ENCODE data around the gene TRNAU1AP. TPM values are rescaled to one million over a fixed set of nuclear protein-coding genes. Genes with fewer than 3 reads are reported as not detected.
A peak's percentile ranks its signal among the peaks of the same experiment; 100 is the strongest.
"Not testable (repeated sequence)": the region's sequence is repeated elsewhere in the genome, so short reads cannot be mapped to it uniquely, and the experiment has no call there.

The TRNAU1AP gene
- total RNA-seq, 2 donors from 2014 or later = 58.9 to 95.8 TPM

GRCh38 chr1:28540651-28541050, 12.2 kb upstream of the TRNAU1AP start:
- H3K4me3 Mint-ChIP-seq = no peak overlapping the region
- no peak overlapping the region for H3K27ac Mint-ChIP-seq
- H3K9me3 Mint-ChIP-seq = no peaks in the 10 kb centered on the region

GRCh38 chr1:28541414-28542015, 11.4 kb upstream of the TRNAU1AP start:
- H3K36me3 Mint-ChIP-seq (ENCODE audit: low read depth) = peaks cover 27% of the 10 kb centered on the region
- H3K4me1 Mint-ChIP-seq; H3K4me3 Mint-ChIP-seq; H3K27ac Mint-ChIP-seq; ATAC-seq (replicated peaks); H3K9me3 Mint-ChIP-seq; H3K27me3 Mint-ChIP-seq: not testable (repeated sequence)

More at GRCh38 chr1:28540651-28541050, 12.2 kb upstream of the TRNAU1AP start:
- no peaks in the 10 kb centered on the region for H3K27me3 Mint-ChIP-seq
- H3K36me3 Mint-ChIP-seq (ENCODE audit: low read depth) = peaks cover 35% of the 10 kb centered on the region
- ATAC-seq (replicated peaks) = no peak
- H3K4me1 Mint-ChIP-seq = no peaks in the 10 kb centered on the region

GRCh38 chr1:28545246-28545628, 7.6 kb upstream of the TRNAU1AP start:
- no peaks in the 10 kb centered on the region for H3K27me3 Mint-ChIP-seq
- no peak overlapping the region for H3K27ac Mint-ChIP-seq
- no peaks in the 10 kb centered on the region for H3K36me3 Mint-ChIP-seq (ENCODE audit: low read depth)
- H3K4me3 Mint-ChIP-seq = no peak overlapping the region
- H3K9me3 Mint-ChIP-seq = no peaks in the 10 kb centered on the region
- no peak for ATAC-seq (replicated peaks)
- no peaks in the 10 kb centered on the region for H3K4me1 Mint-ChIP-seq

GRCh38 chr1:28548318-28548717, 4.6 kb upstream of the TRNAU1AP start:
- peaks cover 10% of the 10 kb centered on the region for H3K36me3 Mint-ChIP-seq (ENCODE audit: low read depth)
- no peaks in the 10 kb centered on the region for H3K9me3 Mint-ChIP-seq

GRCh38 chr1:28551381-28551780, 1.5 kb upstream of the TRNAU1AP start:
- Mint-ChIP-seq H3K27ac (no peak overlapping the region), H3K4me1 (no peaks in the 10 kb centered on the region), H3K27me3 (no peaks in the 10 kb centered on the region), H3K36me3 (ENCODE audit: low read depth) (peaks cover 40% of the 10 kb centered on the region), H3K4me3 (peak overlapping the region; percentile 89), H3K9me3 (no peaks in the 10 kb centered on the region)
- ATAC-seq (replicated peaks) = no peak

More at GRCh38 chr1:28548318-28548717, 4.6 kb upstream of the TRNAU1AP start:
- ATAC-seq (replicated peaks) = no peak
- no peak overlapping the region for H3K27ac Mint-ChIP-seq
- no peak overlapping the region for H3K4me3 Mint-ChIP-seq
- H3K27me3 Mint-ChIP-seq = no peaks in the 10 kb centered on the region
- H3K4me1 Mint-ChIP-seq = no peaks in the 10 kb centered on the region

- Mint-ChIP-seq H3K27ac (no peak overlapping the region), H3K9me3 (no peaks in the 10 kb centered on the region), H3K27me3 (no peaks in the 10 kb centered on the region), H3K4me3 (no peak overlapping the region), H3K4me1 (no peaks in the 10 kb centered on the region), H3K36me3 (ENCODE audit: low read depth) (peaks cover 100% of the 10 kb centered on the region)
- ATAC-seq (replicated peaks) = no peak
These were observed 8.0 kb downstream of the TRNAU1AP start for GRCh38 chr1:28560886-28561285.

- Mint-ChIP-seq H3K36me3 (ENCODE audit: low read depth) (peaks cover 100% of the 10 kb centered on the region), H3K4me1 (no peaks in the 10 kb centered on the region), H3K27ac (no peak overlapping the region), H3K4me3 (no peak overlapping the region), H3K9me3 (no peaks in the 10 kb centered on the region), H3K27me3 (no peaks in the 10 kb centered on the region)
- ATAC-seq (replicated peaks) = no peak
These were observed 11.4 kb downstream of the TRNAU1AP start for GRCh38 chr1:28564310-28564709.

GRCh38 chr1:28565040-28565439, 12.2 kb downstream of the TRNAU1AP start:
- Mint-ChIP-seq H3K9me3 (no peaks in the 10 kb centered on the region), H3K27me3 (no peaks in the 10 kb centered on the region), H3K27ac (no peak overlapping the region), H3K4me3 (no peak overlapping the region), H3K36me3 (ENCODE audit: low read depth) (peaks cover 99% of the 10 kb centered on the region), H3K4me1 (no peaks in the 10 kb centered on the region)
- no peak for ATAC-seq (replicated peaks)

- no peaks in the 10 kb centered on the region for H3K4me1 Mint-ChIP-seq
- no peak for ATAC-seq (replicated peaks)
- no peaks in the 10 kb centered on the region for H3K27me3 Mint-ChIP-seq
- H3K36me3 Mint-ChIP-seq (ENCODE audit: low read depth) = peaks cover 99% of the 10 kb centered on the region
- no peak overlapping the region for H3K4me3 Mint-ChIP-seq
- no peaks in the 10 kb centered on the region for H3K9me3 Mint-ChIP-seq
- H3K27ac Mint-ChIP-seq = no peak overlapping the region
These were observed 12.8 kb downstream of the TRNAU1AP start for GRCh38 chr1:28565726-28566125.

- H3K4me1 Mint-ChIP-seq = no peaks in the 10 kb centered on the region
- H3K36me3 Mint-ChIP-seq (ENCODE audit: low read depth) = peaks cover 99% of the 10 kb centered on the region
- ATAC-seq (replicated peaks) = no peak
- no peaks in the 10 kb centered on the region for H3K27me3 Mint-ChIP-seq
- H3K4me3 Mint-ChIP-seq = no peak overlapping the region
- no peak overlapping the region for H3K27ac Mint-ChIP-seq
- H3K9me3 Mint-ChIP-seq = no peaks in the 10 kb centered on the region
These were observed 14.0 kb downstream of the TRNAU1AP start for GRCh38 chr1:28566931-28567330.

GRCh38 chr1:28571911-28572310, 19.0 kb downstream of the TRNAU1AP start:
- H3K27ac Mint-ChIP-seq = no peak overlapping the region

GRCh38 chr1:28572891-28573290, 20.0 kb downstream of the TRNAU1AP start:
- not testable (repeated sequence) for H3K4me3 Mint-ChIP-seq; H3K27ac Mint-ChIP-seq; H3K9me3 Mint-ChIP-seq; H3K4me1 Mint-ChIP-seq; H3K27me3 Mint-ChIP-seq; ATAC-seq (replicated peaks)
- H3K36me3 Mint-ChIP-seq (ENCODE audit: low read depth) = peaks cover 88% of the 10 kb centered on the region

More at GRCh38 chr1:28571911-28572310, 19.0 kb downstream of the TRNAU1AP start:
- Mint-ChIP-seq H3K4me1 (no peaks in the 10 kb centered on the region), H3K36me3 (ENCODE audit: low read depth) (peaks cover 88% of the 10 kb centered on the region), H3K27me3 (no peaks in the 10 kb centered on the region), H3K9me3 (no peaks in the 10 kb centered on the region), H3K4me3 (no peak overlapping the region)
- ATAC-seq (replicated peaks) = no peak

GRCh38 chr1:28573564-28573963, 20.7 kb downstream of the TRNAU1AP start:
- Mint-ChIP-seq H3K27me3 (no peaks in the 10 kb centered on the region), H3K27ac (no peak overlapping the region), H3K9me3 (no peaks in the 10 kb centered on the region), H3K36me3 (ENCODE audit: low read depth) (peaks cover 88% of the 10 kb centered on the region), H3K4me3 (no peak overlapping the region), H3K4me1 (peaks cover 7% of the 10 kb centered on the region)
- no peak for ATAC-seq (replicated peaks)

- Mint-ChIP-seq H3K4me3 (peak overlapping the region; percentile 21), H3K9me3 (no peaks in the 10 kb centered on the region), H3K4me1 (peaks cover 25% of the 10 kb centered on the region), H3K36me3 (ENCODE audit: low read depth) (peaks cover 87% of the 10 kb centered on the region), H3K27ac (peak overlapping the region; percentile 41), H3K27me3 (no peaks in the 10 kb centered on the region)
- ATAC-seq (replicated peaks) = no peak
These were observed 24.3 kb downstream of the TRNAU1AP start for GRCh38 chr1:28577052-28577678.

- Mint-ChIP-seq H3K27me3 (no peaks in the 10 kb centered on the region), H3K4me1 (peaks cover 25% of the 10 kb centered on the region), H3K36me3 (ENCODE audit: low read depth) (peaks cover 85% of the 10 kb centered on the region), H3K4me3 (peak overlapping the region; percentile 21), H3K27ac (no peak overlapping the region), H3K9me3 (no peaks in the 10 kb centered on the region)
- ATAC-seq (replicated peaks) = no peak
These were observed 25.1 kb downstream of the TRNAU1AP start for GRCh38 chr1:28577738-28578536.

Data from activated T-helper 17 cell treated with anti-CD3 and anti-CD28 coated beads, Interleukin-2, amount 50 U/mL, for 72 hours (primary cell).